ENCODE results near the gene HSPA4. TPM values are rescaled to one million over a fixed set of nuclear protein-coding genes. Genes with fewer than 3 reads are reported as not detected.

Gene HSPA4
- total RNA-seq, 4 donors from 2014 or later = 38.0 to 50.2 (median 47.3) TPM

DNA sequence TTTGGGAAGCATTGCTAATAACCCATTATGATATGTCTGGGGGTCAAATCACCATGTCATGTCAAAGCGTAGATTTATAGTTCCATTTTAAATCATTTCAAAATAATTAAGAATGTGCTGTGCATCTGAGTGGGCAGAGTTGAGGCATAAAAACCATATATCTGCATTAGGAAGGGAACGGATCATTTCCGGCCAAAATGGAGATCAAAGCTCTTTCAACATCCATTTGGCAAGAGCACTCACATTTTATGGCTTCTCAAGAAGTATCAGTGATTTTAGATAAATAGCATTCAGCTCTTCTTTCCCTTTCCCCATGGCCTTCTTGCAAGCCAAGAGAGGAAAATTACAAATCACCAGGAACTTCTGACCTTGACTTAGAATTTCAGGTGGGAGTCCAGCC lies 89.9 kb downstream of the HSPA4 start:
- no peak for DNase-seq (ENCODE audit: low spot score in 2 of 2)
- H3K4me1 ChIP-seq = no peaks in the 10 kb centered on the region
- H3K9me3 ChIP-seq = no peaks in the 10 kb centered on the region
- H3K27me3 ChIP-seq = no peaks in the 10 kb centered on the region
- TF ChIP-seq POLR2A (IDR thresholded peaks at IDR 0.05) = no peak
- no peak for TF ChIP-seq POLR2AphosphoS5 (IDR thresholded peaks at IDR 0.05)
- TF ChIP-seq EP300 (IDR thresholded peaks at IDR 0.05) = no peak
- TF ChIP-seq CTCF (IDR thresholded peaks at IDR 0.05) = no peak
- no peaks in the 10 kb centered on the region for H3K36me3 ChIP-seq
- no peak overlapping the region for H3K27ac ChIP-seq
- WGBS = 59% methylated on average over 3 of the region's 3 CpGs
- H3K4me3 ChIP-seq = no peak overlapping the region

DNA sequence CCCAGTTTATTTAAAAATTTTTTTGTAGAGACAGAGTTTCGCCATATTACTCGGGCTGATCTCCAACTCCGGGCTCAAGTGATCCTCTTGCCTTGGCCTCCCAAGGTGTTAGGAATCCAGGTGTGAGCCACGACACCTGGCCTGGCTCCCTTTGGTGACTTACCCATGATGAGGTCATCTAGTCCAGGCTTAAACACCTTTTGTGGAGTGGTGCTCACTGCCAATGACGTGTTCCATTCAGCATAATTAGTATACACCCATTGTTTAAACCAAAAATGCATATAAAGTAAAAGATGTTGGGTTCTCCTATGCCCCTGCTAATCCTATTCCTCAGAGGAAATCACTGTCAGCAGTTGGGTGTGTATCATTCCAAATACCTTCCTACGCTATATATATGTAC lies 91.0 kb downstream of the HSPA4 start:
- WGBS = 93% methylated on average over 6 of the region's 6 CpGs
- TF ChIP-seq EP300 (IDR thresholded peaks at IDR 0.05) (no peak), POLR2A (IDR thresholded peaks at IDR 0.05) (no peak), POLR2AphosphoS5 (IDR thresholded peaks at IDR 0.05) (no peak), CTCF (IDR thresholded peaks at IDR 0.05) (no peak)
- no peak for DNase-seq (ENCODE audit: low spot score in 2 of 2)

GRCh38 chr5:133144245-133144981 lies 92.6 kb downstream of the HSPA4 start:
- TF ChIP-seq EP300 (IDR thresholded peaks at IDR 0.05) = no peak
- TF ChIP-seq POLR2AphosphoS5 (IDR thresholded peaks at IDR 0.05) = no peak
- no peak for TF ChIP-seq POLR2A (IDR thresholded peaks at IDR 0.05)
- no peak for TF ChIP-seq CTCF (IDR thresholded peaks at IDR 0.05)
- H3K27ac ChIP-seq = no peak overlapping the region
- DNase-seq (ENCODE audit: low spot score in 2 of 2) = no peak
- H3K4me1 ChIP-seq = no peaks in the 10 kb centered on the region
- WGBS = 82% methylated on average over 4 of the region's 4 CpGs
- H3K27me3 ChIP-seq = no peaks in the 10 kb centered on the region
- H3K36me3 ChIP-seq = no peaks in the 10 kb centered on the region
- H3K4me3 ChIP-seq = no peak overlapping the region
- no peaks in the 10 kb centered on the region for H3K9me3 ChIP-seq

More for the DNA sequence above, 91.0 kb downstream of the HSPA4 start:
- H3K27ac ChIP-seq = no peak overlapping the region
- no peak overlapping the region for H3K4me3 ChIP-seq
- H3K9me3 ChIP-seq = no peaks in the 10 kb centered on the region
- H3K27me3 ChIP-seq = no peaks in the 10 kb centered on the region
- H3K36me3 ChIP-seq = no peaks in the 10 kb centered on the region
- no peaks in the 10 kb centered on the region for H3K4me1 ChIP-seq

DNA sequence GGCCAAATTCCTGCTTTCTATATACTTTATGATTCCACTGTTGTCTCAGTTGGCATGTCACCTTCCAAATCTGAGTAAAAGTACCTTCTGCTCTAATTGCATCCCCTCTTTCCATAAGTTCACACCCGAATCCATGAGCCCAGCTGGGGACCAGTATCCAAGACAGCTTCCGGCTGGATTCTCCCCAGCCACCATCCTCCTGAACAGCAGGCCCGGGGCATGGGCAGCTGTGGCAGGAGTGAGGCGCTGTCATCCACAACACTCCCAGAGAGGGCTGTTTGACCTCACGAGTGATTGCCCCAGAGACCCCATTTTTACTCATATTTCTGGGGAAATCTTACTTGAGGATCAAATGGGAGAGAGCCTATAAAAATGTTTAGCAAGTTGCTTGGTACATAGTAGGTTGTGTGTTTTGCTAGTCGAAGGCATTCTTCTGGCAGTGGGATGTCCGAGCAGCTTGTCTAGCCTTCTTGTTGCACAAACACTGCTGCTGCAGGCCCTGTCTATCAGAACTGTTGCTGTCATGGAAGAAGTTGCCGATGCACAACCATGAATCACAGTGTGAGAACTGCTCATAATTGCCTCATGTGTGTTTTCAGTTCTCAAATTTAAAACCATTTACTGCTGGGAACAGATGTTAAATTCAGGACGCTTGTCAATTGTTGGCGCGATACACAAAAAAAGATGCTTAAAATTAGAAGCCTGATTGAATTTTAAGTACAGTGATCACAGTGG lies 93.8 kb downstream of the HSPA4 start:
- TF ChIP-seq POLR2AphosphoS5 (IDR thresholded peaks at IDR 0.05) (no peak), POLR2A (IDR thresholded peaks at IDR 0.05) (no peak), EP300 (IDR thresholded peaks at IDR 0.05) (no peak), CTCF (IDR thresholded peaks at IDR 0.05) (no peak)
- no peaks in the 10 kb centered on the region for H3K36me3 ChIP-seq
- H3K4me1 ChIP-seq = no peaks in the 10 kb centered on the region
- no peak overlapping the region for H3K27ac ChIP-seq
- DNase-seq (ENCODE audit: low spot score in 2 of 2) = no peak
- no peaks in the 10 kb centered on the region for H3K9me3 ChIP-seq
- WGBS = 78% methylated on average over 11 of the region's 11 CpGs
- H3K27me3 ChIP-seq = no peaks in the 10 kb centered on the region
- H3K4me3 ChIP-seq = no peak overlapping the region

GRCh38 chr5:133147411-133147810 lies 95.6 kb downstream of the HSPA4 start:
- no peak for DNase-seq (ENCODE audit: low spot score in 2 of 2)
- no peaks in the 10 kb centered on the region for H3K4me1 ChIP-seq
- H3K9me3 ChIP-seq = no peaks in the 10 kb centered on the region
- no peaks in the 10 kb centered on the region for H3K36me3 ChIP-seq
- WGBS = 47% methylated on average over 4 of the region's 7 CpGs
- no peak overlapping the region for H3K4me3 ChIP-seq
- H3K27ac ChIP-seq = no peak overlapping the region
- no peaks in the 10 kb centered on the region for H3K27me3 ChIP-seq
- TF ChIP-seq POLR2AphosphoS5 (IDR thresholded peaks at IDR 0.05) (no peak), CTCF (IDR thresholded peaks at IDR 0.05) (no peak), EP300 (IDR thresholded peaks at IDR 0.05) (no peak), POLR2A (IDR thresholded peaks at IDR 0.05) (no peak)

All from suprapubic skin (tissue), 4 donors.